Erythroblast (primary cell): Measurements from ENCODE around the gene PTMA.

ENCODE experiments used
- GATA1 ChIP-seq: IDR thresholded peaks from 2 replicates; pipeline ENCODE4 v1.6.1; 2011; ENCODE audit warnings: low read depth, mild to moderate bottlenecking, control low read depth, low read length, moderate library complexity
- POLR2A ChIP-seq: IDR thresholded peaks from 2 replicates; pipeline ENCODE4 v1.6.1; 2011; ENCODE audit warnings: mild to moderate bottlenecking, low read length

- no peak for TF ChIP-seq POLR2A
- no peak for TF ChIP-seq GATA1
Observed at GRCh38 chr2:231725476-231725875, 17.2 kb downstream of the PTMA start.
